ENCODE data around the gene SLC31A1.
A peak's percentile ranks its signal among the peaks of the same experiment; 100 is the strongest.

The SLC31A1 gene

GRCh38 chr9:113309204-113309813, 88.0 kb downstream of the SLC31A1 start:
- peak; percentile 39 for DNase-seq

- DNase-seq = no peak
These were observed 89.2 kb downstream of the SLC31A1 start for GRCh38 chr9:113310538-113310937.

GRCh38 chr9:113311961-113312360, 90.6 kb downstream of the SLC31A1 start:
- no peak for DNase-seq

GRCh38 chr9:113313261-113313660, 91.9 kb downstream of the SLC31A1 start:
- no peak for DNase-seq
